Left ventricle myocardium inferior (tissue), 1 donor: Measurements from ENCODE around the gene AP2B1. TPM values are rescaled to one million over a fixed set of nuclear protein-coding genes. Genes with fewer than 3 reads are reported as not detected.

ENCODE experiments used
- DNase-seq: peaks from one replicate; pipeline ENCODE4 v3.0.0-alpha.2; 2020
- H3K27ac ChIP-seq: fragments of 200-600 bp; replicated peaks from 2 replicates; pipeline ENCODE4 v1.8.0; 2021
- H3K27me3 ChIP-seq: fragments of 200-600 bp; 2 replicates; pipeline ENCODE4 v1.8.0; 2021; ENCODE audit warnings: low read depth
- H3K36me3 ChIP-seq: fragments of 200-600 bp; 2 replicates; pipeline ENCODE4 v1.8.0; 2021
- H3K4me1 ChIP-seq: fragments of 200-600 bp; 2 replicates; pipeline ENCODE4 v1.8.0; 2021
- H3K4me3 ChIP-seq: fragments of 200-600 bp; 2 replicates; pipeline ENCODE4 v1.8.0; 2021; ENCODE audit warnings: mild to moderate bottlenecking, moderate library complexity
- H3K9me3 ChIP-seq: fragments of 200-600 bp; replicated peaks from 2 replicates; pipeline ENCODE4 v1.8.0; 2021
- CTCF ChIP-seq: fragments of 200-600 bp; IDR thresholded peaks from 2 replicates; pipeline ENCODE4 v1.8.0; 2021; ENCODE audit warnings: antibody characterized with exemption, mild to moderate bottlenecking, borderline replicate concordance
- intact Hi-C: fragments of 100-400 bp; cut with micrococcal nuclease; formaldehyde crosslinking; loops from one replicate; pipeline ENCODE4 v1.11.0; 2022
- total RNA-seq: library from RNA; stranded (reverse); fragmentation: NEBNext Ultra II Directional; extraction: Animal tissue kit (Norgen Biotek cat#: 25700); gene quantifications from one replicate; pipeline ENCODE4 v1.2.1, GENCODE V29; 2021
- donor health status: DM: no; HTN: yes; CAD: no; lungs with severe emphysema.

Gene AP2B1
- total RNA-seq, 1 donor from 2014 or later = 113 TPM

GRCh38 chr17:35705705-35706104 is 118.6 kb downstream of the AP2B1 start:
- Histone ChIP-seq H3K4me1 (peaks cover 30% of the 10 kb centered on the region), H3K27ac (no peak overlapping the region), H3K36me3 (peaks cover 13% of the 10 kb centered on the region), H3K27me3 (no peaks in the 10 kb centered on the region), H3K4me3 (no peak overlapping the region), H3K9me3 (no peaks in the 10 kb centered on the region)
- TF ChIP-seq CTCF = no peak
- intact Hi-C loops = no loop called here
- DNase-seq = no peak

GRCh38 chr17:35708149-35708548 is 121.0 kb downstream of the AP2B1 start:
- no peak for TF ChIP-seq CTCF
- DNase-seq = no peak
- Histone ChIP-seq H3K4me1 (peaks cover 52% of the 10 kb centered on the region), H3K4me3 (no peak overlapping the region), H3K9me3 (no peaks in the 10 kb centered on the region), H3K36me3 (peaks cover 24% of the 10 kb centered on the region), H3K27me3 (no peaks in the 10 kb centered on the region), H3K27ac (no peak overlapping the region)
- intact Hi-C loops = no loop called here

GRCh38 chr17:35708951-35709350 is 121.8 kb downstream of the AP2B1 start:
- Histone ChIP-seq H3K27ac (peak overlapping the region; percentile 12), H3K36me3 (peaks cover 24% of the 10 kb centered on the region), H3K9me3 (no peaks in the 10 kb centered on the region), H3K4me3 (no peak overlapping the region), H3K4me1 (peaks cover 59% of the 10 kb centered on the region), H3K27me3 (no peaks in the 10 kb centered on the region)
- no peak for TF ChIP-seq CTCF
- intact Hi-C loops = no loop called here
- DNase-seq = no peak

- intact Hi-C loops = no loop called here
- H3K4me3 ChIP-seq = no peak overlapping the region
- H3K4me1 ChIP-seq = peaks cover 68% of the 10 kb centered on the region
- H3K27ac ChIP-seq = no peak overlapping the region
- no peaks in the 10 kb centered on the region for H3K27me3 ChIP-seq
- DNase-seq = no peak
- no peak for TF ChIP-seq CTCF
- no peaks in the 10 kb centered on the region for H3K9me3 ChIP-seq
- H3K36me3 ChIP-seq = peaks cover 24% of the 10 kb centered on the region
These were observed 122.8 kb downstream of the AP2B1 start for GRCh38 chr17:35709874-35710273.

- peaks cover 79% of the 10 kb centered on the region for H3K4me1 ChIP-seq
- no peak overlapping the region for H3K4me3 ChIP-seq
- no peaks in the 10 kb centered on the region for H3K9me3 ChIP-seq
- TF ChIP-seq CTCF = no peak
- DNase-seq = no peak
- intact Hi-C loops = no loop called here
- H3K27ac ChIP-seq = no peak overlapping the region
- no peaks in the 10 kb centered on the region for H3K27me3 ChIP-seq
- H3K36me3 ChIP-seq = peaks cover 24% of the 10 kb centered on the region
These were observed 123.8 kb downstream of the AP2B1 start for GRCh38 chr17:35710950-35711349.
